WTC11 (cell line): ENCODE measurements around the gene NNAT. TPM values are rescaled to one million over a fixed set of nuclear protein-coding genes. Genes with fewer than 3 reads are reported as not detected.

Source experiments
- ATAC-seq: fragments of 200-7000 bp; cut with Tn5 transposase; 2 replicates; pipeline ENCODE4 v1.10.0; 2021; ENCODE audit warnings: mild to moderate bottlenecking, moderate library complexity
- CTCF ChIA-PET: fragments of 300-600 bp; sonication (Branson Sonifier 250); formaldehyde crosslinking; loops from one replicate; lab custom pipeline; 2021; ENCODE audit warnings: antibody characterized with exemption; lab: Charles Lee
- POLR2A ChIA-PET: fragments of 350-600 bp; sonication (Branson Sonifier 250); formaldehyde crosslinking; loops from one replicate; lab custom pipeline; 2021; ENCODE audit warnings: antibody characterized with exemption; lab: Charles Lee
- DNase-seq: peaks from one replicate; pipeline ENCODE4 v3.0.0; 2021; ENCODE audit warnings: low spot score
- H3K27ac Mint-ChIP-seq: 2 replicates; pipeline ENCODE4 v1.8.0; 2021; ENCODE audit warnings: mixed read lengths
- H3K27me3 Mint-ChIP-seq: 2 replicates; pipeline ENCODE4 v1.8.0; 2021; ENCODE audit warnings: low read depth, mild to moderate bottlenecking, moderate library complexity, mixed read lengths
- H3K36me3 Mint-ChIP-seq: 2 replicates; pipeline ENCODE4 v1.8.0; 2021; ENCODE audit warnings: mixed read lengths
- H3K4me1 Mint-ChIP-seq: 2 replicates; pipeline ENCODE4 v1.8.0; 2022; ENCODE audit warnings: mixed read lengths
- H3K4me3 Mint-ChIP-seq: 2 replicates; pipeline ENCODE4 v1.8.0; 2021; ENCODE audit warnings: mild to moderate bottlenecking, moderate library complexity, mixed read lengths
- H3K9me3 Mint-ChIP-seq: 2 replicates; pipeline ENCODE4 v1.8.0; 2021; ENCODE audit warnings: mixed read lengths
- CREM ChIP-seq: sonication (generic); formaldehyde crosslinking; IDR thresholded peaks from 2 replicates; pipeline ENCODE4 v1.8.1; 2022; ENCODE audit warnings: mild to moderate bottlenecking, missing genetic modification reagents, moderate library complexity
- E2F4 ChIP-seq: sonication (generic); formaldehyde crosslinking; IDR thresholded peaks from 2 replicates; pipeline ENCODE4 v1.8.1; 2022; ENCODE audit warnings: low read depth, mild to moderate bottlenecking, moderate library complexity, missing genetic modification reagents, borderline replicate concordance
- ELF4 ChIP-seq: sonication (generic); formaldehyde crosslinking; IDR thresholded peaks from 2 replicates; pipeline ENCODE4 v1.8.1; 2022; ENCODE audit warnings: low read depth, mild to moderate bottlenecking, moderate library complexity, missing genetic modification reagents
- ERG ChIP-seq: fragments of 250-450 bp; sonication (Bioruptor Pico); IDR thresholded peaks from 2 replicates; pipeline ENCODE4 v1.8.0; 2021; ENCODE audit warnings: mild to moderate bottlenecking
- FOXJ3 ChIP-seq: sonication (generic); formaldehyde crosslinking; IDR thresholded peaks from 2 replicates; pipeline ENCODE4 v1.9.0; 2021; ENCODE audit warnings: missing genetic modification reagents, mild to moderate bottlenecking, borderline replicate concordance
- GABPB1 ChIP-seq: sonication (generic); formaldehyde crosslinking; IDR thresholded peaks from 2 replicates; pipeline ENCODE4 v1.8.1; 2023; ENCODE audit warnings: mild to moderate bottlenecking, missing genetic modification reagents
- JUN ChIP-seq: sonication (generic); formaldehyde crosslinking; IDR thresholded peaks from 2 replicates; pipeline ENCODE4 v1.8.0; 2023; ENCODE audit warnings: mild to moderate bottlenecking, missing genetic modification reagents
- MLX ChIP-seq: sonication (generic); formaldehyde crosslinking; IDR thresholded peaks from 2 replicates; pipeline ENCODE4 v1.8.1; 2023; ENCODE audit warnings: mild to moderate bottlenecking, missing genetic modification reagents, moderate library complexity
- NFE2L1 ChIP-seq: sonication (generic); formaldehyde crosslinking; IDR thresholded peaks from 2 replicates; pipeline ENCODE4 v1.8.1; 2023; ENCODE audit warnings: missing genetic modification reagents
- NR1H2 ChIP-seq: sonication (generic); formaldehyde crosslinking; IDR thresholded peaks from 2 replicates; pipeline ENCODE4 v1.9.0; 2021; ENCODE audit warnings: mild to moderate bottlenecking, moderate library complexity, missing genetic modification reagents
- NR2C2 ChIP-seq: sonication (generic); formaldehyde crosslinking; IDR thresholded peaks from 2 replicates; pipeline ENCODE4 v1.8.0; 2022; ENCODE audit warnings: mild to moderate bottlenecking, missing genetic modification reagents
- PRDM15 ChIP-seq: sonication (generic); formaldehyde crosslinking; IDR thresholded peaks from 2 replicates; pipeline ENCODE4 v1.8.0; 2022; ENCODE audit warnings: missing genetic modification reagents
- RELA ChIP-seq: sonication (generic); formaldehyde crosslinking; IDR thresholded peaks from 2 replicates; pipeline ENCODE4 v1.8.1; 2022; ENCODE audit warnings: missing genetic modification reagents, mild to moderate bottlenecking, borderline replicate concordance
- USF1 ChIP-seq: sonication (generic); formaldehyde crosslinking; IDR thresholded peaks from 2 replicates; pipeline ENCODE4 v1.8.0; 2022; ENCODE audit warnings: mild to moderate bottlenecking, missing genetic modification reagents
- ZNF232 ChIP-seq: sonication (generic); formaldehyde crosslinking; IDR thresholded peaks from 2 replicates; pipeline ENCODE4 v1.8.0; 2022; ENCODE audit warnings: mild to moderate bottlenecking, missing genetic modification reagents
- total RNA-seq: library from RNA; stranded (reverse); gene quantifications from 3 replicates; pipeline ENCODE4 v1.2.3, GENCODE V29; 2021
- TF ChIP-seq, protein P1 (sequence below): fragments of 250-450 bp; sonication (Bioruptor Pico); IDR thresholded peaks from 2 replicates; pipeline ENCODE4 v1.9.0; 2021; ENCODE audit warnings: mild to moderate bottlenecking
- TF ChIP-seq, protein P2 (sequence below): fragments of 250-450 bp; sonication (Bioruptor Pico); conservative IDR thresholded peaks from 2 replicates; pipeline ENCODE4 v1.9.0; 2021; ENCODE audit warnings: mild to moderate bottlenecking
- TF ChIP-seq, protein P3 (sequence below): sonication (generic); formaldehyde crosslinking; IDR thresholded peaks from 2 replicates; pipeline ENCODE4 v1.8.1; 2022; ENCODE audit warnings: missing genetic modification reagents, borderline replicate concordance

NNAT gene
- total RNA-seq, 1 experiment from 2014 or later = 90.0 TPM

DNA sequence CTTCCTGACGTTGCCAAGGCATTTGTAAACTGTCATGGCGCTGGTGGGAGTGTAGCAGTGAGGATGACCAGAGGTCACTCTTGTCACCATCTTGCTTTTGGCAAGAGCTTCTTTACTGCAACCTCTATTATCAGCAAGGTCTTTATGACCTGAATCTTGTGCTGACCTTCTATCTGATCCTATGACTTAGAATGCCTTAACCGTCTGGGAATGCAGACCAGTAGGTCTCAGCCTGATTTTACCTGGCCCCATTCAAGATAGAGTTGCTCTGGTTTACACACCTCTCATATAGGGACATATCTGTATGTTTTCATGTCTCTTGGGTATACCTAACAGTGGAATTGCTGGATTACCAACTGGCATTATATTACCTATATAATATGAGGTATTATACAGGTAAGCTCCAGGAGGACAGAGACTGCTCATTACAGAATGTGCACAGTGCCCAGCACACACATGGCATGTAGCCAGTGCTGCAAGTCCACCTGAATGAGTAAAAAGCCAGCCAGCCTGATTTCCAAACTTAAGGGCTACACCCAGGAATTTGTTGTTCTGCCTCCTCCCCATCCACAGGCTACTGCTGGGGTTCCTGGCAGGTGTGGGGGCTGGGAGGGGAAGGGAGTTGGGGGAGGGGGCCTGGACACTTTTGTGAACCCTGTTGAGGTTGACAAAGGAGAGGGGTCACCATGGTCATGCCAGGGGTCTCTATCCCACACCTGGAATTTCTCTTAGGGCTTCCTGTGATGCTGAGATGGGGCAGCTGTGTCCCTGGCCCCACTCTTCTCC is 41.8 kb downstream of the NNAT start:
- Mint-ChIP-seq H3K36me3 (no peaks in the 10 kb centered on the region), H3K9me3 (no peaks in the 10 kb centered on the region), H3K27ac (no peak overlapping the region), H3K4me1 (peaks cover 28% of the 10 kb centered on the region), H3K27me3 (peaks cover 3% of the 10 kb centered on the region; the same call in 1 of the 2 replicates), H3K4me3 (no peak overlapping the region)
- POLR2A ChIA-PET = no interaction called here
- DNase-seq (no peak), ATAC-seq (no peak)
- TF ChIP-seq, protein P1, sequence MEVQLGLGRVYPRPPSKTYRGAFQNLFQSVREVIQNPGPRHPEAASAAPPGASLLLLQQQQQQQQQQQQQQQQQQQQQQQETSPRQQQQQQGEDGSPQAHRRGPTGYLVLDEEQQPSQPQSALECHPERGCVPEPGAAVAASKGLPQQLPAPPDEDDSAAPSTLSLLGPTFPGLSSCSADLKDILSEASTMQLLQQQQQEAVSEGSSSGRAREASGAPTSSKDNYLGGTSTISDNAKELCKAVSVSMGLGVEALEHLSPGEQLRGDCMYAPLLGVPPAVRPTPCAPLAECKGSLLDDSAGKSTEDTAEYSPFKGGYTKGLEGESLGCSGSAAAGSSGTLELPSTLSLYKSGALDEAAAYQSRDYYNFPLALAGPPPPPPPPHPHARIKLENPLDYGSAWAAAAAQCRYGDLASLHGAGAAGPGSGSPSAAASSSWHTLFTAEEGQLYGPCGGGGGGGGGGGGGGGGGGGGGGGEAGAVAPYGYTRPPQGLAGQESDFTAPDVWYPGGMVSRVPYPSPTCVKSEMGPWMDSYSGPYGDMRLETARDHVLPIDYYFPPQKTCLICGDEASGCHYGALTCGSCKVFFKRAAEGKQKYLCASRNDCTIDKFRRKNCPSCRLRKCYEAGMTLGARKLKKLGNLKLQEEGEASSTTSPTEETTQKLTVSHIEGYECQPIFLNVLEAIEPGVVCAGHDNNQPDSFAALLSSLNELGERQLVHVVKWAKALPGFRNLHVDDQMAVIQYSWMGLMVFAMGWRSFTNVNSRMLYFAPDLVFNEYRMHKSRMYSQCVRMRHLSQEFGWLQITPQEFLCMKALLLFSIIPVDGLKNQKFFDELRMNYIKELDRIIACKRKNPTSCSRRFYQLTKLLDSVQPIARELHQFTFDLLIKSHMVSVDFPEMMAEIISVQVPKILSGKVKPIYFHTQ (CRISPR knock-in tag) = no peak
- TF ChIP-seq JUN (CRISPR knock-in tag) (no peak), E2F4 (CRISPR knock-in tag) (no peak), NR1H2 (CRISPR knock-in tag) (no peak), CREM (CRISPR knock-in tag) (no peak), ELF4 (CRISPR knock-in tag) (no peak), ZNF232 (CRISPR knock-in tag) (no peak), ERG (CRISPR knock-in tag) (no peak), RELA (no peak)
- TF ChIP-seq, protein P2, sequence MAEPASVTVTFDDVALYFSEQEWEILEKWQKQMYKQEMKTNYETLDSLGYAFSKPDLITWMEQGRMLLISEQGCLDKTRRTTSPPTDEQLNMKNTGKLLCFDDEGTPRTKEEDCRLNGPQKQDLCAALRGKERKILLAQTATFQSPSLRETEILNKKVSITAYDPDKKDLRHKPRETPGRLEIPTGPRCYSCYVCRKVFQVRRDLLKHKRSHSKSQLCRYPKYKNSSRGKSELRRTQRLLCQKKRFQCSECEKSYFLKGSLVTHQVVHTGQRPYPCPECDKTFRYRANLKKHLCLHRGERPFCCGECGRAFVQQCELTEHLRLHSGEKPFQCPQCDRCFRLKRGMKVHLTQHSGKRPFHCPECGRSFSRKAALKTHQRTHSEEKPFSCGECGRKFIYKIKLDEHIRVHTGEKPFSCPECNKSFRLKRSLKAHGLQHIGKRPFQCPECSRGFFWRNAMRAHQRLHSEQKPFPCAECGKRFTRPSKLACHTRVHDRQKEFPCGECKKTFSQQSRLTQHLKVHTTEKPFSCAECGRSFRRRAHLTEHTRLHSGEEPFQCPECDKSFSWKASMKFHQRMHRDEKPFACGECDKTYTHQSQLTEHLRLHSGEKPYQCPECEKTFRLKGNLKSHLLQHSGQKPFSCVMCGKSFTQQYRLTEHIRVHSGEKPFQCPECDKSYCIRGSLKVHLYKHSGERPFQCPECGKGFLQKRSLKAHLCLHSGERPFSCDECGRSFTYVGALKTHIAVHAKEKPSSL (CRISPR knock-in tag) = no peak
- CTCF ChIA-PET = interaction anchor here (1.6 to 2.0 kb wide), 5 partner anchors 13 to 330 kb away, joined by 8 to 32 read pairs (median 18); no protein-coding TSS in a partner anchor

DNA sequence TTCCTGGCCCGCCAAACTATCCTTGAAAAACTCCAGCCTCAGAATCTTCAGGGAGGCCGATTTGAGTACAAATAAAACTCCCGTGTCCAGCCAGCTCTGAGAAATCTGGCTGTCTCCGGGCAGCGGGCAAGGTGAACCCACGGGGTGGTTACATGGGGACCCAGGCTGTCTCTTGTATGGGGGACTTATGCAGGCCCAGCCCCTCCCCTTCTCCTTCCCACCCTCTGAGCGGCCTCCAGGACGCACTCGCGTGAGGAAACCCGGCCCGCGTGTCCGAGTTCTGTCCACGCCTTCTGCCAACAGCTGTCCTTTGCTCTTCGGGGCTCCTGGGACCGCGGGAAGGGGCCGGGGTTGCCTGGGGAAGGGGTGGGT is 43.0 kb downstream of the NNAT start:
- Mint-ChIP-seq H3K27ac (no peak overlapping the region), H3K9me3 (no peaks in the 10 kb centered on the region), H3K4me1 (peaks cover 37% of the 10 kb centered on the region), H3K36me3 (no peaks in the 10 kb centered on the region), H3K4me3 (no peak overlapping the region), H3K27me3 (peaks cover 3% of the 10 kb centered on the region; the same call in 1 of the 2 replicates)
- TF ChIP-seq, protein P3, sequence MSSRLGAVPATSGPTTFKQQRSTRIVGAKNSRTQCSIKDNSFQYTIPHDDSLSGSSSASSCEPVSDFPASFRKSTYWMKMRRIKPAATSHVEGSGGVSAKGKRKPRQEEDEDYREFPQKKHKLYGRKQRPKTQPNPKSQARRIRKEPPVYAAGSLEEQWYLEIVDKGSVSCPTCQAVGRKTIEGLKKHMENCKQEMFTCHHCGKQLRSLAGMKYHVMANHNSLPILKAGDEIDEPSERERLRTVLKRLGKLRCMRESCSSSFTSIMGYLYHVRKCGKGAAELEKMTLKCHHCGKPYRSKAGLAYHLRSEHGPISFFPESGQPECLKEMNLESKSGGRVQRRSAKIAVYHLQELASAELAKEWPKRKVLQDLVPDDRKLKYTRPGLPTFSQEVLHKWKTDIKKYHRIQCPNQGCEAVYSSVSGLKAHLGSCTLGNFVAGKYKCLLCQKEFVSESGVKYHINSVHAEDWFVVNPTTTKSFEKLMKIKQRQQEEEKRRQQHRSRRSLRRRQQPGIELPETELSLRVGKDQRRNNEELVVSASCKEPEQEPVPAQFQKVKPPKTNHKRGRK (CRISPR knock-in tag) = no peak
- no peak for TF ChIP-seq USF1 (CRISPR knock-in tag)
- TF ChIP-seq PRDM15 (CRISPR knock-in tag) = no peak
- no peak for TF ChIP-seq NFE2L1 (CRISPR knock-in tag)
- TF ChIP-seq NR2C2 = no peak
- no peak for TF ChIP-seq MLX (CRISPR knock-in tag)
- TF ChIP-seq FOXJ3 (CRISPR knock-in tag) = no peak
- no peak for TF ChIP-seq GABPB1 (CRISPR knock-in tag)
- ChIA-PET CTCF (interaction anchor here (0.6 to 2.1 kb wide), 131 partner anchors 9 to 658 kb away, joined by 3 to 32 read pairs (median 4); partner anchors contain the start of genes BLCAP, CTNNBL1 and VSTM2L), POLR2A (no interaction called here)
- ATAC-seq = no peak
- DNase-seq = no peak
